ENCODE measurements around the gene POGK.

Gene POGK

GRCh38 chr1:166889776-166890175 is 50.5 kb downstream of the POGK start:
- Histone ChIP-seq H3K79me2 (ENCODE audit: insufficient read depth, low read depth) (no peaks in the 10 kb centered on the region), H3K27me3 (ENCODE audit: insufficient read depth, low read depth) (no peaks in the 10 kb centered on the region), H3K9ac (no peak overlapping the region), H4K20me1 (ENCODE audit: insufficient read depth) (no peaks in the 10 kb centered on the region), H3K4me3 (IDR thresholded peaks at IDR 0.05; ENCODE audit: insufficient read depth, low read depth, low read length) (no peak overlapping the region), H3K36me3 (ENCODE audit: insufficient read depth) (no peaks in the 10 kb centered on the region), H3K4me2 (no peak overlapping the region), H3K4me1 (ENCODE audit: low read depth, poor library complexity, severe bottlenecking) (peaks cover 7% of the 10 kb centered on the region), H3K27ac (no peak overlapping the region), H2AFZ (ENCODE audit: low read depth) (no peak overlapping the region)
- TF ChIP-seq, protein P1, sequence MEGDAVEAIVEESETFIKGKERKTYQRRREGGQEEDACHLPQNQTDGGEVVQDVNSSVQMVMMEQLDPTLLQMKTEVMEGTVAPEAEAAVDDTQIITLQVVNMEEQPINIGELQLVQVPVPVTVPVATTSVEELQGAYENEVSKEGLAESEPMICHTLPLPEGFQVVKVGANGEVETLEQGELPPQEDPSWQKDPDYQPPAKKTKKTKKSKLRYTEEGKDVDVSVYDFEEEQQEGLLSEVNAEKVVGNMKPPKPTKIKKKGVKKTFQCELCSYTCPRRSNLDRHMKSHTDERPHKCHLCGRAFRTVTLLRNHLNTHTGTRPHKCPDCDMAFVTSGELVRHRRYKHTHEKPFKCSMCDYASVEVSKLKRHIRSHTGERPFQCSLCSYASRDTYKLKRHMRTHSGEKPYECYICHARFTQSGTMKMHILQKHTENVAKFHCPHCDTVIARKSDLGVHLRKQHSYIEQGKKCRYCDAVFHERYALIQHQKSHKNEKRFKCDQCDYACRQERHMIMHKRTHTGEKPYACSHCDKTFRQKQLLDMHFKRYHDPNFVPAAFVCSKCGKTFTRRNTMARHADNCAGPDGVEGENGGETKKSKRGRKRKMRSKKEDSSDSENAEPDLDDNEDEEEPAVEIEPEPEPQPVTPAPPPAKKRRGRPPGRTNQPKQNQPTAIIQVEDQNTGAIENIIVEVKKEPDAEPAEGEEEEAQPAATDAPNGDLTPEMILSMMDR (conservative IDR thresholded peaks at IDR 0.05; ENCODE audit: low read depth, low read length): no peak

- TF ChIP-seq, protein P1 (conservative IDR thresholded peaks at IDR 0.05; ENCODE audit: low read depth, low read length): no peak
- Histone ChIP-seq H3K36me3 (ENCODE audit: insufficient read depth) (no peaks in the 10 kb centered on the region), H4K20me1 (ENCODE audit: insufficient read depth) (no peaks in the 10 kb centered on the region), H3K4me3 (IDR thresholded peaks at IDR 0.05; ENCODE audit: insufficient read depth, low read depth, low read length) (no peak overlapping the region), H3K4me1 (ENCODE audit: low read depth, poor library complexity, severe bottlenecking) (no peaks in the 10 kb centered on the region), H3K4me2 (no peak overlapping the region), H3K27ac (no peak overlapping the region), H2AFZ (ENCODE audit: low read depth) (no peak overlapping the region), H3K79me2 (ENCODE audit: insufficient read depth, low read depth) (no peaks in the 10 kb centered on the region), H3K27me3 (ENCODE audit: insufficient read depth, low read depth) (no peaks in the 10 kb centered on the region), H3K9ac (no peak overlapping the region)
Measured at GRCh38 chr1:166895766-166896165, 56.5 kb downstream of the POGK start.

GRCh38 chr1:166899769-166900168 is 60.5 kb downstream of the POGK start:
- Histone ChIP-seq H3K4me3 (IDR thresholded peaks at IDR 0.05; ENCODE audit: insufficient read depth, low read depth, low read length) (no peak overlapping the region), H3K4me1 (ENCODE audit: low read depth, poor library complexity, severe bottlenecking) (no peaks in the 10 kb centered on the region), H3K36me3 (ENCODE audit: insufficient read depth) (no peaks in the 10 kb centered on the region), H3K4me2 (no peak overlapping the region), H3K79me2 (ENCODE audit: insufficient read depth, low read depth) (no peaks in the 10 kb centered on the region), H3K27me3 (ENCODE audit: insufficient read depth, low read depth) (no peaks in the 10 kb centered on the region), H3K9ac (no peak overlapping the region), H4K20me1 (ENCODE audit: insufficient read depth) (no peaks in the 10 kb centered on the region), H3K27ac (no peak overlapping the region), H2AFZ (ENCODE audit: low read depth) (no peak overlapping the region)
- TF ChIP-seq, protein P1 (conservative IDR thresholded peaks at IDR 0.05; ENCODE audit: low read depth, low read length): no peak

DNA sequence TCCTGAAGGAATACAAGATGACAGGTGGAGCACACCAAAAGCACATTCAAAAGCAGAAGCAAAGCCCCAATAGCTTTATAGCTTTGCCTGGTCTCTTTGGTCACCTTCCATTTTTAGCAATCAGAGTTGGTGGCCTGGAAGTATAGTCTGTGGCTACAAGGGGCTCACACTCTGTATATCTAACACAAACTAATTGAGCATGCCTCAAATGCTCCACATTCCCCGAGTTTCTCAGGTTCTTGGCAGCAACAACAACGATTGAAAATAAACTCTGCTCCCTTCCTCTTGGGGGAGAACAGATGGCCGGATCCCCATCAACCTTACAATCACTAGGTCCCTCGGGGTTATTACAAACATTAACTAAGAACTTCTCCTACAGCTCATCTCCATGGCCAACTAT is 61.7 kb downstream of the POGK start:
- no peak overlapping the region for H3K4me2 ChIP-seq

More for the DNA sequence above, 61.7 kb downstream of the POGK start:
- Histone ChIP-seq H4K20me1 (ENCODE audit: insufficient read depth) (no peaks in the 10 kb centered on the region), H3K79me2 (ENCODE audit: insufficient read depth, low read depth) (no peaks in the 10 kb centered on the region), H3K36me3 (ENCODE audit: insufficient read depth) (no peaks in the 10 kb centered on the region), H3K4me1 (ENCODE audit: low read depth, poor library complexity, severe bottlenecking) (peaks cover 12% of the 10 kb centered on the region), H3K27me3 (ENCODE audit: insufficient read depth, low read depth) (no peaks in the 10 kb centered on the region), H2AFZ (ENCODE audit: low read depth) (no peak overlapping the region), H3K4me3 (IDR thresholded peaks at IDR 0.05; ENCODE audit: insufficient read depth, low read depth, low read length) (no peak overlapping the region), H3K9ac (no peak overlapping the region), H3K27ac (no peak overlapping the region)
- TF ChIP-seq, protein P1 (conservative IDR thresholded peaks at IDR 0.05; ENCODE audit: low read depth, low read length): no peak
